ENCODE data around the gene DPH1. TPM values are rescaled to one million over a fixed set of nuclear protein-coding genes. Genes with fewer than 3 reads are reported as not detected.

Gene DPH1
- total and polyA plus RNA-seq, 4 donors, result 6.3 to 62.9 (median 32.5) TPM

GRCh38 chr17:2093349-2093748 is 63.4 kb downstream of the DPH1 start:
- Histone ChIP-seq H3K36me3 (ENCODE audit: control insufficient read depth in 1 of 2, insufficient read depth in 2 of 2, low read length in 1 of 2) (no peaks in the 10 kb centered on the region), H3K27ac (ENCODE audit: low read depth in 1 of 2, low read length in 2 of 2) (no peak overlapping the region), H3K27me3 (ENCODE audit: control insufficient read depth in 1 of 2, insufficient read depth in 2 of 2, low read length in 1 of 2) (no peaks in the 10 kb centered on the region), H3K9me3 (ENCODE audit: control insufficient read depth, low read length) (no peaks in the 10 kb centered on the region), H3K4me1 (ENCODE audit: control insufficient read depth in 1 of 2, insufficient read depth in 2 of 2, low read length in 2 of 2) (peaks cover 0 to 1% of the 10 kb centered on the region in 2 donors), H3K4me3 (ENCODE audit: low read length in 2 of 2) (no peak overlapping the region)
- DNase-seq (no peak), ATAC-seq (ENCODE audit: low FRiP score) (no peak)
- intact Hi-C loops (cut with DNase I), result no loop called here
- 84 to 86% methylated on average over 5 of the region's 5 CpGs for WGBS, 2 donors

Small RNA genes lying within 50 kb of the gene (microRNA-seq; reads per million reads assigned to microRNA genes)
- gene MIR132 (503 to 816 reads per million in 2 donors), gene MIR212 (33.8 to 41.7 reads per million in 2 donors)

Other genes starting within 250 kb of the DPH1 start
- 10 to 100 TPM; 15.0 to 19.2 TPM for gene SMYD4, start 200.3 kb upstream of the DPH1 start, total RNA-seq
- gene SMYD4, start 200.3 kb upstream of the DPH1 start, polyA plus RNA-seq, result 1 to 10 TPM; 2.4 to 9.5 TPM
- gene RPA1, start 200.1 kb upstream of the DPH1 start, total RNA-seq, result 10 to 100 TPM; 65.0 to 75.0 TPM
- gene RPA1, start 200.1 kb upstream of the DPH1 start, polyA plus RNA-seq, result 10 to 100 TPM; 17.2 to 23.8 TPM
- 1 to 10 TPM; 2.6 to 5.2 TPM for gene RTN4RL1, start 4.8 kb upstream of the DPH1 start, total RNA-seq
- 1 to 10 TPM in 1 of 2 donors, under 1 TPM in 1; 0.25 to 1.8 TPM for gene RTN4RL1, start 4.8 kb upstream of the DPH1 start, polyA plus RNA-seq
- 10 to 100 TPM; 14.2 to 19.8 TPM for gene OVCA2, start 11.9 kb downstream of the DPH1 start, total RNA-seq
- gene OVCA2, start 11.9 kb downstream of the DPH1 start, polyA plus RNA-seq, result 10 to 100 TPM; 20.3 to 54.0 TPM
- gene HIC1, start 24.9 kb downstream of the DPH1 start, total RNA-seq, result 10 to 100 TPM; 27.2 to 69.2 TPM
- gene HIC1, start 24.9 kb downstream of the DPH1 start, polyA plus RNA-seq, result 1 to 10 TPM; 1.1 to 2.1 TPM

All from aorta (tissue), 5 donors.